Measurements from ENCODE around the gene METTL9.
"Not testable (repeated sequence)": the region's sequence is repeated elsewhere in the genome, so short reads cannot be mapped to it uniquely, and the experiment has no call there.

The METTL9 gene

DNA sequence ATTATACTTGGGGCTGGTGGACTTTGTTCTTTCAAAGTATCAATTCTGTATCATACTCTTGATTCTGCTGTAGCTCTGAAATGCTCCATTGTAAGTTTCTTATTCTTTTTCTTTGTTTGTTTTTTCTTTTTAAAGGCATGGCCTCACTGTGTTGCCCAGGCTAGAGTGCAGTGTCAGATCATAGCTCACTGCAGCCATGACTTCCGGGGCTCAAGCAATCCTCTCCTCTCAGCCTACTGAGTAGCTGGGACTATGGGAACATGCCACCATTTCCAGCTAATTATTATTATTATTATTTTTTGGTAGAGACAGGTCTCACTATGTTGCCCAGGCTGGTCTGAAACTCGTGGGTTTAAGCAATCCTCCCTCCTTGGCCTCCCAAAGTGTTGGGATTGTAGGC lies 38.9 kb upstream of the METTL9 start:
- Histone ChIP-seq H3K79me2 (ENCODE audit: control insufficient read depth, insufficient read depth, low read length, unreplicated experiment) (no peaks in the 10 kb centered on the region), H3K4me3 (ENCODE audit: low read depth, low read length) (no peak overlapping the region), H3K4me1 (ENCODE audit: control insufficient read depth, insufficient read depth, low read length, unreplicated experiment) (peaks cover 8% of the 10 kb centered on the region), H3K27me3 (ENCODE audit: insufficient read depth, low read length) (peaks cover 3% of the 10 kb centered on the region; the same call in 1 of the 2 replicates), H2AFZ (ENCODE audit: low read length, unreplicated experiment) (no peak overlapping the region), H3K36me3 (ENCODE audit: insufficient read depth, low read length) (no peaks in the 10 kb centered on the region), H3K27ac (ENCODE audit: low read depth, low read length) (no peak overlapping the region)

DNA sequence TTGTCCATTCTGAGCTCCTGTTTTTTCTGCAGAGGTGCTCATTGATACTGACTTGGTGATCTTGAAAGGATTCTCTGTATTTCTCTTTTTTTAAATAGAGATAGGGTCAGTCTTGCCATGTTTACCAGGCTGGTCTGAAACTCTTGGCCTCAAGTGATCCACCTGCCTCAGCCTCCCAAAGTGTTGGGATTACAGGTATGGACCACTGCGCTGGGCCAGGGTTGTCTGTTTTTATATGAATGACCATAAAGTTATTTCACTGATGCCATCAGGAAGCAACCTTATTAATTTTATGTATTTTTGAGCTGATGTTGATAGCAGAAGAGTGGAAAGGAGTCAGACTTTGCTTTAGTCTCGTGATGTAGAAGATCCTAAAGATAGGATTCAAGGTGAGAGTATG lies 35.7 kb upstream of the METTL9 start:
- Histone ChIP-seq H3K27me3 (ENCODE audit: insufficient read depth, low read length) (no peaks in the 10 kb centered on the region), H3K36me3 (ENCODE audit: insufficient read depth, low read length) (no peaks in the 10 kb centered on the region), H3K4me3 (ENCODE audit: low read depth, low read length) (no peak overlapping the region), H2AFZ (ENCODE audit: low read length, unreplicated experiment) (no peak overlapping the region), H3K4me1 (ENCODE audit: control insufficient read depth, insufficient read depth, low read length, unreplicated experiment) (no peaks in the 10 kb centered on the region), H3K27ac (ENCODE audit: low read depth, low read length) (no peak overlapping the region), H3K79me2 (ENCODE audit: control insufficient read depth, insufficient read depth, low read length, unreplicated experiment) (no peaks in the 10 kb centered on the region)

GRCh38 chr16:21564367-21564766 lies 35.0 kb upstream of the METTL9 start:
- H3K4me3 ChIP-seq (ENCODE audit: low read depth, low read length); H2AFZ ChIP-seq (ENCODE audit: low read length, unreplicated experiment); H3K27ac ChIP-seq (ENCODE audit: low read depth, low read length); H3K27me3 ChIP-seq (ENCODE audit: insufficient read depth, low read length); H3K4me1 ChIP-seq (ENCODE audit: control insufficient read depth, insufficient read depth, low read length, unreplicated experiment); H3K36me3 ChIP-seq (ENCODE audit: insufficient read depth, low read length); H3K79me2 ChIP-seq (ENCODE audit: control insufficient read depth, insufficient read depth, low read length, unreplicated experiment): not testable (repeated sequence)

DNA sequence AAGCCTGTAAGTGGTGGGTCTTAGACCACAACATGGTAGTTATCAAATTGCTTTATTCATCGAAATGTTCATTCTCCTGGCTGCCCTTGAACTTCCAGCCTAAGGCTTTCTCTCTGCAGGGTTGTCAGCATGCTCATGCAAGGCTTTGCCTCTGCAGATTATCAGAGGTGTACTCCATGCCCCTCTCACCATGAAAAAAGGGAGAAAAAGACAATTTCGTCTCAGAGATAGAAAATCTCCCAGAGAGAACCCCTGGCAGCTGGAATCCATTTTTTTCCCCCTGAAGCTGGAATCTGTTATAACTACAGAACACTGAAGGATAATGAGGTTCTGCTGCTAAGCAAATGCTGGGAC lies 33.9 kb upstream of the METTL9 start:
- no peaks in the 10 kb centered on the region for H3K27me3 ChIP-seq (ENCODE audit: insufficient read depth, low read length)
- no peak overlapping the region for H2AFZ ChIP-seq (ENCODE audit: low read length, unreplicated experiment)
- no peak overlapping the region for H3K27ac ChIP-seq (ENCODE audit: low read depth, low read length)
- H3K4me1 ChIP-seq (ENCODE audit: control insufficient read depth, insufficient read depth, low read length, unreplicated experiment), result no peaks in the 10 kb centered on the region
- H3K79me2 ChIP-seq (ENCODE audit: control insufficient read depth, insufficient read depth, low read length, unreplicated experiment), result no peaks in the 10 kb centered on the region
- H3K36me3 ChIP-seq (ENCODE audit: insufficient read depth, low read length), result no peaks in the 10 kb centered on the region
- no peak overlapping the region for H3K4me3 ChIP-seq (ENCODE audit: low read depth, low read length)

GRCh38 chr16:21565861-21566669 lies 33.3 kb upstream of the METTL9 start:
- Histone ChIP-seq H3K4me1 (ENCODE audit: control insufficient read depth, insufficient read depth, low read length, unreplicated experiment) (no peaks in the 10 kb centered on the region), H3K27ac (ENCODE audit: low read depth, low read length) (no peak overlapping the region), H3K27me3 (ENCODE audit: insufficient read depth, low read length) (no peaks in the 10 kb centered on the region), H2AFZ (ENCODE audit: low read length, unreplicated experiment) (no peak overlapping the region), H3K79me2 (ENCODE audit: control insufficient read depth, insufficient read depth, low read length, unreplicated experiment) (no peaks in the 10 kb centered on the region), H3K36me3 (ENCODE audit: insufficient read depth, low read length) (no peaks in the 10 kb centered on the region), H3K4me3 (ENCODE audit: low read depth, low read length) (no peak overlapping the region)

DNA sequence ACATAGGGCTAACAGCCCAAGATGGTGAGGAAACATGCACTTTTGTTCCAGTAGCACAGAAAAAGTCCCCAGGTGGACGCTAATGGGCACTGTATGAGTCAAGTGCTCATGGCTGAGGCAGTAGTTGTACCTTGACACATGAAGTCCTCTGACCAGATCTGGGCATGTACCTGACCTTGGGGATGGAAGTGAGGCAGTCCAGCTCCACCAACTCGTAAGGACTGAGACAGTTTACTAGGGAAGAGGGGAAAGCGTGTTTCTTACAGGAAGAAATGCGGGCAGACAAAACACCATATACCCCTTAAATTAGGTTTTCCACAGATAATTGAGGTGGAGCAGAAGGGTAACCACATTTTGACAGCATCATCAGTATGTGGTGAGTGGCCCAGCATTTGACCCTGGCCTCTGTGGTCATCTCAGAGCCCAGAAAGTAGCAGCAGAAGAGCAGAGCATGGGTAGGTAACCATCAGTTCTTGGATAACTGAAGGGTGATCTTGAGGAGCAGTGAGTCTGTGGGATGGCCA lies 32.4 kb upstream of the METTL9 start:
- H3K79me2 ChIP-seq (ENCODE audit: control insufficient read depth, insufficient read depth, low read length, unreplicated experiment), result no peaks in the 10 kb centered on the region
- H3K27ac ChIP-seq (ENCODE audit: low read depth, low read length), result no peak overlapping the region
- no peaks in the 10 kb centered on the region for H3K36me3 ChIP-seq (ENCODE audit: insufficient read depth, low read length)
- H3K27me3 ChIP-seq (ENCODE audit: insufficient read depth, low read length), result no peaks in the 10 kb centered on the region
- no peaks in the 10 kb centered on the region for H3K4me1 ChIP-seq (ENCODE audit: control insufficient read depth, insufficient read depth, low read length, unreplicated experiment)
- H3K4me3 ChIP-seq (ENCODE audit: low read depth, low read length), result no peak overlapping the region
- H2AFZ ChIP-seq (ENCODE audit: low read length, unreplicated experiment), result no peak overlapping the region

DNA sequence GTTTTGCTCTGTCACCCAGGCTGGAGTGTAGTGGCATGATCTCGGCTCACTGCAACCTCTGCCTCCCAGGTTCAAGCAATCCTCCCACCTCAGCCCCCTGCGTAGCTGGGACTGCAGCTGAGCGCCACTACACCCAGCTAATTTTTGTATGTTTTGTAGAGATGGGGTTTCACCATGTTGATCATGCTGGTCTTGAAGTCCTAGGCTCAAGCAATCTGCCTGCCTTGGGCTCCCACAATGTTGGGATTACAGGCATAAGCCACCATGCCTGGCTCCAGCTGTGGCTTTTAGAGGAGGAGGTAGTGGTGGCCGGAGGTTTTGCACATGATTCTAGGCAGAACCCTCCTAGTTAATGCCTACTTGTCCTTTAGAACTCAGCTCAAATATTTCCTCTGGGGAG lies 31.9 kb upstream of the METTL9 start:
- H3K79me2 ChIP-seq (ENCODE audit: control insufficient read depth, insufficient read depth, low read length, unreplicated experiment); H3K36me3 ChIP-seq (ENCODE audit: insufficient read depth, low read length); H3K27me3 ChIP-seq (ENCODE audit: insufficient read depth, low read length); H3K4me3 ChIP-seq (ENCODE audit: low read depth, low read length); H3K27ac ChIP-seq (ENCODE audit: low read depth, low read length); H3K4me1 ChIP-seq (ENCODE audit: control insufficient read depth, insufficient read depth, low read length, unreplicated experiment); H2AFZ ChIP-seq (ENCODE audit: low read length, unreplicated experiment): not testable (repeated sequence)

DNA sequence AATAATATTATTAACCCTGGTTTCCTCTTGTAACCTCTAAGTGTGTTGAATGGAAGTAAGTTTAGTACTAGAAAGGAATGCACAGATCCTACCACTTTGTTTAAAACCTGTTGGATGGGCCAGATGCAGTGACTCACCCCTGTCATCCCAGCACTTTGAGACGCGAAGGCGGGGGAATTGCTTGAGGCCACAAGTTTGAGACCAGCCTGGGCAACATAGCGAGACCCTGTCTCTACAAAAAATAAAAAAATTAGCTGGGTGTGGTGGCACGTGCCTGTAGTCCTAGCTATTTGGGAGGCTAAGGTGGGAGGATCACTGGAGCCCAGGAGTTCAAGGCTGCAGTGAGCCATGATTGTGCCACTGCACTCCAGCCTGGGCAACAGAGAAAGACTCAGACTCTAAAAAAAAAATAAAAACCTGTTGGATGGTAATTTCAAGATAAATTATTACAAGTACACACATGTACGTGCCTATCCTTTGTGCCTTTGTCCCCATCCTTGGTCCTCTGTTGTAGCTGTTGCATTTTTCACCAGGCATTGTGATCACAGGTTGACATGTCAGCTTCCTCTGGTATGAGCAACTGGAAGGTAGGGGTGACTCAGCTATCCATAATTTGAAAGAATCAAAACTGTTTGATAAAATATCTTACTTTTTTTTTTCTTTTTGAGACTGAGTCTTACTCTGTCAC lies 30.7 kb upstream of the METTL9 start:
- H3K27ac ChIP-seq (ENCODE audit: low read depth, low read length), result no peak overlapping the region
- no peaks in the 10 kb centered on the region for H3K4me1 ChIP-seq (ENCODE audit: control insufficient read depth, insufficient read depth, low read length, unreplicated experiment)
- no peak overlapping the region for H2AFZ ChIP-seq (ENCODE audit: low read length, unreplicated experiment)
- H3K27me3 ChIP-seq (ENCODE audit: insufficient read depth, low read length), result no peaks in the 10 kb centered on the region
- H3K4me3 ChIP-seq (ENCODE audit: low read depth, low read length), result no peak overlapping the region
- H3K36me3 ChIP-seq (ENCODE audit: insufficient read depth, low read length), result no peaks in the 10 kb centered on the region
- H3K79me2 ChIP-seq (ENCODE audit: control insufficient read depth, insufficient read depth, low read length, unreplicated experiment), result no peaks in the 10 kb centered on the region

DNA sequence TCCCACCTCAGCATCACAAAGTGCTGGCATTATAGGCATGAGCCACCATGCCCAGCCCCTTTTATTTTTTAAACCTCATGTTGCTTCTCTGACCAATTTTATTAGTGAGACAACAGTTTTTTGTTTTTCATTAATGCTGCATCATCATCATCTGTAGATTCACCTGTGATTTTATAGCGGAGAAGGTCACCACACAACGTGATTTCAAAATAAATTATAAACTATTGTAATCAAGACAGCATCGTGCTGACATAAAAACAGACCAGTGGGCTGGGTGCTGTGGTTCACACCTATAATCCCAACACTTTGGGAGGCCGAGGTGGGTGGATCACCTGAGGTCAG lies 28.7 kb upstream of the METTL9 start:
- no peaks in the 10 kb centered on the region for H3K27me3 ChIP-seq (ENCODE audit: insufficient read depth, low read length)
- H3K79me2 ChIP-seq (ENCODE audit: control insufficient read depth, insufficient read depth, low read length, unreplicated experiment), result no peaks in the 10 kb centered on the region
- no peaks in the 10 kb centered on the region for H3K4me1 ChIP-seq (ENCODE audit: control insufficient read depth, insufficient read depth, low read length, unreplicated experiment)

GRCh38 chr16:21573506-21573905 lies 25.9 kb upstream of the METTL9 start:
- not testable (repeated sequence) for H3K79me2 ChIP-seq (ENCODE audit: control insufficient read depth, insufficient read depth, low read length, unreplicated experiment); H3K36me3 ChIP-seq (ENCODE audit: insufficient read depth, low read length); H2AFZ ChIP-seq (ENCODE audit: low read length, unreplicated experiment); H3K4me1 ChIP-seq (ENCODE audit: control insufficient read depth, insufficient read depth, low read length, unreplicated experiment); H3K27ac ChIP-seq (ENCODE audit: low read depth, low read length); H3K4me3 ChIP-seq (ENCODE audit: low read depth, low read length)
- peaks cover 16% of the 10 kb centered on the region for H3K27me3 ChIP-seq (ENCODE audit: insufficient read depth, low read length)

More for the DNA sequence above, 28.7 kb upstream of the METTL9 start:
- H3K27ac ChIP-seq (ENCODE audit: low read depth, low read length), result no peak overlapping the region
- no peak overlapping the region for H2AFZ ChIP-seq (ENCODE audit: low read length, unreplicated experiment)
- no peak overlapping the region for H3K4me3 ChIP-seq (ENCODE audit: low read depth, low read length)
- no peaks in the 10 kb centered on the region for H3K36me3 ChIP-seq (ENCODE audit: insufficient read depth, low read length)

DNA sequence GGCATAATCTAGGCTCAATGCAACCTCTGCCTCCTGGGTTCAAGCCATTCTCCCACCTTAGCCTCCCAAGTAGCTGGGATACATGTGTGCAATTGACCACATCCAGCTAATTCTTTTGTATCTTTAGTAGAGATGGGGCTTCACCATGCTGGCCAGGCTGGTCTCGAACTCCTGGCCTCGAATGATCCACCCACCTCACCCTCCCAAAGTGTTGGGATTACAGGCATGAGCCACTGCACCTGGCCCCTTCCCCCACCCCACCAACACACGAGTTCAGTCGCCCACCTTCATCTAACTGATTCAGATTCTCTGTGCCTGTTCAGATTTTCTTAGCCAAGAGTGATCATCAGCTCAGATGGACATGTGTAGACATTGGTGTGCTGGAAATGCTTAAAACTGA lies 25.0 kb upstream of the METTL9 start:
- Histone ChIP-seq H2AFZ (ENCODE audit: low read length, unreplicated experiment) (no peak overlapping the region), H3K4me3 (ENCODE audit: low read depth, low read length) (no peak overlapping the region), H3K27ac (ENCODE audit: low read depth, low read length) (no peak overlapping the region), H3K36me3 (ENCODE audit: insufficient read depth, low read length) (no peaks in the 10 kb centered on the region), H3K27me3 (ENCODE audit: insufficient read depth, low read length) (peaks cover 18% of the 10 kb centered on the region), H3K4me1 (ENCODE audit: control insufficient read depth, insufficient read depth, low read length, unreplicated experiment) (no peaks in the 10 kb centered on the region), H3K79me2 (ENCODE audit: control insufficient read depth, insufficient read depth, low read length, unreplicated experiment) (no peaks in the 10 kb centered on the region)
